H1 (cell line): ENCODE data around the gene NPBWR2. TPM values are rescaled to one million over a fixed set of nuclear protein-coding genes. Genes with fewer than 3 reads are reported as not detected.

Experiments used
- CTCF ChIA-PET: fragments of 300-600 bp; sonication (Branson Sonifier 250); formaldehyde crosslinking; loops from one replicate; lab custom pipeline; 2021; ENCODE audit not compliant: partially characterized antibody; lab: Charles Lee
- POLR2A ChIA-PET: fragments of 300-600 bp; sonication (Branson Sonifier 250); formaldehyde crosslinking; loops from one replicate; lab custom pipeline; 2021; ENCODE audit warnings: inconsistent platforms; ENCODE audit not compliant: partially characterized antibody; lab: Charles Lee
- DNase-seq, 2 experiments: peaks; one replicate each; pipeline versions ENCODE4 v3.0.0 to v3.0.0-alpha.2; 2010 to 2022; ENCODE audit warnings: low spot score in 2 of 2, low read depth in 1 of 2, mixed read lengths in 1 of 2
- FAIRE-seq: peaks from 2 replicates; lab custom pipeline; 2011; peaks lifted over from hg19 to GRCh38; lab: Jason Lieb, UNC
- H2AFZ ChIP-seq: 2 replicates; pipeline ENCODE4 v1.8.1; 2012; ENCODE audit warnings: low read length, inconsistent platforms
- H2AK5ac ChIP-seq: 2 replicates; pipeline ENCODE4 v1.6.1; 2013; ENCODE audit warnings: low read depth, low read length
- H2BK120ac ChIP-seq: replicated peaks from 2 replicates; pipeline ENCODE3; 2013; ENCODE audit warnings: low read depth, low read length, inconsistent platforms
- H2BK12ac ChIP-seq: 2 replicates; pipeline ENCODE4 v1.6.1; 2013; ENCODE audit warnings: low read depth, low read length
- H2BK15ac ChIP-seq: 2 replicates; pipeline ENCODE4 v1.6.1; 2013; ENCODE audit warnings: low read length
- H2BK20ac ChIP-seq: 2 replicates; pipeline ENCODE4 v1.6.1; 2013; ENCODE audit warnings: low read length
- H2BK5ac ChIP-seq: 2 replicates; pipeline ENCODE4 v1.6.1; 2013; ENCODE audit warnings: low read depth, low read length
- H3K14ac ChIP-seq: 2 replicates; pipeline ENCODE4 v1.6.1; 2013; ENCODE audit warnings: inconsistent platforms; ENCODE audit not compliant: insufficient read length
- H3K18ac ChIP-seq: 2 replicates; pipeline ENCODE4 v1.6.1; 2013; ENCODE audit warnings: low read length; ENCODE audit errors: extremely low read depth
- H3K23ac ChIP-seq: 2 replicates; pipeline ENCODE4 v1.6.1; 2013; ENCODE audit warnings: inconsistent platforms; ENCODE audit not compliant: insufficient read length
- H3K23me2 ChIP-seq: 2 replicates; pipeline ENCODE4 v1.6.1; 2013; ENCODE audit warnings: low read depth, low read length
- H3K27ac ChIP-seq: 2 replicates; pipeline ENCODE4 v1.6.1; 2011; ENCODE audit warnings: low read depth, low read length, inconsistent platforms
- H3K27me3 ChIP-seq, 4 experiments: replicated peaks in 1 of 4; 1 replicate in 1 of 4; 2 replicates in 3 of 4; pipeline versions ENCODE4 v1.6.1 to v1.8.1; 2011 to 2013; ENCODE audit warnings: low read length in 3 of 4, mild to moderate bottlenecking in 3 of 4, inconsistent platforms in 2 of 4, mixed read lengths in 2 of 4, moderate library complexity in 1 of 4; ENCODE audit not compliant: control insufficient read depth in 3 of 4, insufficient read depth in 3 of 4; ENCODE audit errors: extremely low read depth in 1 of 4
- H3K36me3 ChIP-seq, 4 experiments: 2 replicates each; pipeline versions ENCODE4 v1.6.1 to v1.8.1; 2011 to 2013; ENCODE audit warnings: mild to moderate bottlenecking in 4 of 4, low read length in 3 of 4, moderate library complexity in 2 of 4, control low read depth in 1 of 4, inconsistent platforms in 1 of 4; ENCODE audit not compliant: insufficient read depth in 4 of 4, control insufficient read depth in 2 of 4
- H3K4ac ChIP-seq: replicated peaks from 2 replicates; pipeline ENCODE3; 2013; ENCODE audit warnings: low read length, low read depth, mixed read lengths, inconsistent platforms; ENCODE audit not compliant: insufficient read length
- H3K4me1 ChIP-seq, 4 experiments: replicated peaks in 1 of 4; 1 replicate in 1 of 4; 2 replicates in 3 of 4; pipeline versions ENCODE4 v1.6.1 to v1.8.1; 2011 to 2013; ENCODE audit warnings: low read length in 3 of 4, inconsistent platforms in 2 of 4, mixed read lengths in 1 of 4; ENCODE audit not compliant: insufficient read depth in 4 of 4, control insufficient read depth in 3 of 4
- H3K4me2 ChIP-seq, 2 experiments: 2 replicates each; pipeline versions ENCODE4 v1.6.1 to v1.8.1; 2011 to 2013; ENCODE audit warnings: low read depth in 2 of 2, low read length in 2 of 2, control low read depth in 1 of 2, inconsistent platforms in 1 of 2, mild to moderate bottlenecking in 1 of 2; ENCODE audit not compliant: insufficient read depth in 1 of 2
- H3K4me3 ChIP-seq, 4 experiments: fragments of 200-600, 300-600 bp in 1 of 4; sonication (generic), shearing (Covaris generic), sonication (Bioruptor Twin) in 1 of 4; 2 replicates each; pipeline versions ENCODE4 v1.5.1 to v1.8.1; 2011 to 2016; ENCODE audit warnings: low read length in 4 of 4, low read depth in 3 of 4, control low read depth in 2 of 4, inconsistent platforms in 2 of 4, mild to moderate bottlenecking in 2 of 4, mixed read lengths in 1 of 4, moderate library complexity in 1 of 4; ENCODE audit not compliant: insufficient read depth in 2 of 4; ENCODE audit errors: extremely low read depth in 1 of 4
- H3K56ac ChIP-seq: replicated peaks from 2 replicates; pipeline ENCODE3; 2013; ENCODE audit warnings: low read depth, mild to moderate bottlenecking, mixed read lengths, low read length, inconsistent platforms; ENCODE audit not compliant: insufficient read length
- H3K79me1 ChIP-seq: 2 replicates; pipeline ENCODE4 v1.6.1; 2013; ENCODE audit warnings: low read depth, low read length, control low read depth
- H3K79me2 ChIP-seq, 2 experiments: 2 replicates each; pipeline versions ENCODE4 v1.6.1 to v1.8.1; 2012 to 2013; ENCODE audit warnings: low read length in 2 of 2, mild to moderate bottlenecking in 2 of 2, inconsistent platforms in 1 of 2; ENCODE audit not compliant: insufficient read depth in 2 of 2, control insufficient read depth in 1 of 2
- H3K9ac ChIP-seq, 4 experiments: replicated peaks in 1 of 4; 1 replicate in 1 of 4; 2 replicates in 3 of 4; pipeline versions ENCODE4 v1.6.1 to v1.8.1; 2011 to 2013; ENCODE audit warnings: low read depth in 3 of 4, low read length in 3 of 4, control low read depth in 2 of 4, mild to moderate bottlenecking in 2 of 4, moderate library complexity in 2 of 4, inconsistent platforms in 1 of 4; ENCODE audit errors: extremely low read depth in 1 of 4
- H3K9me3 ChIP-seq, 2 experiments: 2 replicates each; pipeline versions ENCODE4 v1.6.1 to v1.8.1; 2012 to 2013; ENCODE audit warnings: mild to moderate bottlenecking in 2 of 2, moderate library complexity in 2 of 2, control low read depth in 1 of 2, inconsistent platforms in 1 of 2, low read depth in 1 of 2, low read length in 1 of 2, mixed read lengths in 1 of 2; ENCODE audit not compliant: insufficient read depth in 2 of 2
- H4K20me1 ChIP-seq, 2 experiments: replicated peaks in 1 of 2; 2 replicates each; pipeline versions ENCODE3 to v1.8.1; 2011 to 2013; ENCODE audit warnings: inconsistent platforms in 2 of 2, low read length in 2 of 2, mild to moderate bottlenecking in 1 of 2; ENCODE audit not compliant: insufficient read depth in 2 of 2, control insufficient read depth in 1 of 2
- H4K5ac ChIP-seq: 2 replicates; pipeline ENCODE4 v1.6.1; 2013; ENCODE audit warnings: low read length, low read depth, mixed read lengths, inconsistent platforms; ENCODE audit not compliant: insufficient read length
- H4K8ac ChIP-seq: 2 replicates; pipeline ENCODE4 v1.8.0; 2013; ENCODE audit warnings: mild to moderate bottlenecking, moderate library complexity, low read length, inconsistent platforms; ENCODE audit not compliant: insufficient read depth; ENCODE audit errors: extremely low read depth
- H4K91ac ChIP-seq: replicated peaks from 2 replicates; pipeline ENCODE3; 2013; ENCODE audit warnings: low read length, mixed read lengths, inconsistent platforms; ENCODE audit not compliant: insufficient read length
- GABPA ChIP-seq: IDR thresholded peaks from 2 replicates; pipeline ENCODE4 v1.6.1; 2011; ENCODE audit warnings: mild to moderate bottlenecking, low read length, moderate library complexity, borderline replicate concordance; ENCODE audit not compliant: insufficient read depth
- SIRT6 ChIP-seq: IDR thresholded peaks from one replicate; pipeline ENCODE4 v1.7.1; 2012; ENCODE audit warnings: low read length, inconsistent platforms
- WGBS, 2 experiments: shearing (Covaris generic) in 1 of 2; methylation state at CpG; one replicate each; pipeline versions ENCODE4 v1.1.6 to v1.1.7; 2013 to 2015; ENCODE audit warnings: low lambda C conversion rate in 2 of 2, mixed read lengths in 2 of 2, inconsistent platforms in 1 of 2, low coverage in 1 of 2, missing lambda C conversion rate in 1 of 2; ENCODE audit not compliant: insufficient replicate concordance in 2 of 2, insufficient coverage in 1 of 2, insufficient read length in 1 of 2; ENCODE audit errors: extremely low coverage in 1 of 2, missing lambda C conversion rate in 1 of 2; 5-methylcytosine and 5-hydroxymethylcytosine counted together
- polyA plus RNA-seq, 7 experiments: library from polyadenylated mRNA; depleted of rRNA in 3 of 7; stranded (reverse) in 5 of 7; unstranded in 2 of 7; fragments of >200 nt in 5 of 7; fragments of 200-250 nt in 2 of 7; gene quantifications; 1 replicate in 5 of 7; 2 replicates in 1 of 7; 4 replicates in 1 of 7; pipeline versions ENCODE4 v1.2.1 to v1.2.3, GENCODE V29; 2011 to 2013; ENCODE audit warnings: missing spikeins in 2 of 7, mixed read lengths in 2 of 7
- total RNA-seq: library from RNA; stranded (reverse); fragmentation: NEBNext Ultra II Directional; extraction: Animal tissue kit (Norgen Biotek cat#: 25700); gene quantifications from 2 replicates; pipeline ENCODE4 v1.2.1, GENCODE V29; 2021

The NPBWR2 gene
- total and polyA plus RNA-seq, 2 of the 8 experiments (the other 6 are each of a cell fraction or from before 2014, with no cell fraction given) = not detected

- Histone ChIP-seq H4K8ac (no peak overlapping the region), H3K79me1 (no peaks in the 10 kb centered on the region), H3K27ac (no peak overlapping the region), H2BK5ac (no peak overlapping the region), H2AK5ac (no peak overlapping the region), H2BK15ac (no peak overlapping the region), H3K27me3 (no peaks in the 10 kb centered on the region), H4K20me1 (peaks cover 0 to 2% of the 10 kb centered on the region in 2 experiments), H4K5ac (no peak overlapping the region), H3K18ac (no peak overlapping the region), H3K4me2 (no peak overlapping the region), H3K4me3 (no peak overlapping the region), H3K36me3 (no peaks in the 10 kb centered on the region), H3K79me2 (no peaks in the 10 kb centered on the region), H4K91ac (no peak overlapping the region), H3K9me3 (no peaks in the 10 kb centered on the region), H3K56ac (no peak overlapping the region), H2BK12ac (no peak overlapping the region), H3K4me1 (no peaks in the 10 kb centered on the region; a peak in 2 of 7 replicates), H3K4ac (no peak overlapping the region), H3K9ac (0 out of 7 replicates have a peak overlapping the region, but pooled peaks of 1 of the 4 experiments have one; percentile 13), H3K23me2 (no peaks in the 10 kb centered on the region), H2BK20ac (no peak overlapping the region), H3K14ac (no peak overlapping the region), H3K23ac (no peak overlapping the region), H2BK120ac (no peak overlapping the region), H2AFZ (no peak overlapping the region)
- CTCF ChIA-PET = interaction anchor here (1.0 to 10.1 kb wide), 12 partner anchors 9 to 170 kb away, joined by 3 to 144 read pairs (median 4); partner anchors contain the start of genes LKAAEAR1, OPRL1, PRPF6 and RGS19
- 83% methylated on average over 14 of the region's 14 CpGs; no CpG with 5 or more reads in 1 of the 2 experiments for WGBS, 2 experiments
- FAIRE-seq (no peak), DNase-seq (peak in 1 of 2 experiments; percentile 45)
- POLR2A ChIA-PET = interaction anchor here (0.6 kb wide), 1 partner anchor 114 kb away, joined by 4 read pairs; no protein-coding TSS in a partner anchor
- TF ChIP-seq GABPA = no peak
- TF ChIP-seq SIRT6 = no peak
Measured at GRCh38 chr20:64115171-64115911, 8.0 kb upstream of the NPBWR2 start.
